ENCODE results near the gene ACSS1.

ACSS1 gene

DNA sequence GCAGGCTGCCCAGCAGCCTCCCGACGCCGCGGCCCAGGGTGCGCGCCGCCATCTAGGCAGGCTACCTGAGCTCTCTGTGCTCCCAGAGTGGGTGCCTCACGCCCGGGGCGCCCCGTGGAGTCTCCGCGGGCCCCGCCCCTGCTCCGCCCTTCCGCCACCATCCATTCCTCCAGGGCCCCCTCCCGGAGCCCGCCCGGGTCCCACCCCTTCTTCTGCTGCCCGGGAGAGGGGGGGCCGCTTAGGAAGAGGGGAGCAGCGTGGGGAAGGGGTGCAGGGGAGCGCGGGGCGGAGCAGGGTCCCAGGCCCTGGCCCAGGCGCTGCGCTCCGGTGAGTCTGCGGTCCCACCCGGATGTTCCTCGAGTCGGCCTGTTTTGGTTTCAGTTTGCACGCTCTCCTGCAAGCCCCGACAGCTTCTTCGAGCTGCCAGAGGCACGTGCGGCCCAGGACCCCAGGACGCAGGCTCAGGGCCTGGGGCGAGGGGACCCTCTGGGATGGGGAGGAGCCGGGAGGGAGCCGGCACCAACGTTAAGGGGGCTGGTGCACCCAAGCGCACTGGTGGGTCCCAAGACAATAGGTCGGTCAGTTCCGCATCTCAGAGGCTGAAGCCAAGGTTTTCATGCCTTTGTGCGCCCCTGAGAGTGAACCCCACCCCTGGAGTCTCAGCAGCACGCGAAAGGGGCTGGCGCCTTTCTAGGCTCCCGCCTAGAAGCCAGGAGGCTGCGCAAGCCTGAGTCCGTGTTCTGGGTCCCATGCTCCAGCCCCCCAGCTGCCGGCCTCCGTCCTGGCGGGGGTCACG, at the start of gene ACSS1:
TSS of gene ACSS1 (minus strand) at position 89 of the 796 bp plus-strand sequence. CDS start at position 52, 37 bp downstream.
- DNase-seq = peak; percentile 71

DNA sequence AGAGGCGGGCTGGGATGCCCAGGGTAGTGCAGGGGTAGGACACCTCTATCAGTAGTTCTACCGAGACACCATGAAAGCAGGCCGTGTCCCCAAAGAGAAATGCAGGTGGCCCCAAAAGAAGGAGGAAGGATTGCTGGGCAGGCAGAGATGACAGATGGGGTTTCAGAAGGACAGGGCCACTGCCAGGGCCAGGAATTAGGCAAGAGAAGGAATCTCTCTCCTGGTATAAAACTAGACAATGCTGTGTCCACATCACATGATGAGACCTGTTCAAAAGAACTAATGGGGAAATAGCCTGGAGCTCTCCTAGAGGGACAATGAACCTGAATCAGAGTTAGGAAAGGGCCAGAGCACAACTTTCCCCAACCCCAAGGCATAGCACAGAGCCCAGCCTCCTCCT, 45.6 kb upstream of the ACSS1 start:
- no peak for DNase-seq

DNA sequence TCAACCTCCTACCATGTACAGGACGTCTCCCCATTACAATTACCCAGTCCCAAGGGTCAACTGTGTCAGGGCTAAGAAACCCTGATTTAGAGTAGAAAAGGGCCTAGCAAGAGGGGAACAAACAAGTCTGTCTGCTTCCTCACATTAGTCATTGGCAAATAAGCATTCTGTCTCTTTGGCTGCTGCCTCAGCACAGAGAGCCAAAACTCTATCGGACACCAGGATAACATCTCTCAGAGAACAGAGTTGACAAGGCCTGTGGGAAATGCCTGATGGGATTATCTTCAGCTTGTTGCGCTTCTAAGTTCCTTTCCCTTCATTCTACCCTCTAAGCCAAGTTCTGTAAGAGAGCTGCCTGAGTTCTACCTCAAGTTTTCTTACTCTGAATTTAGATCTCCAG, 43.0 kb upstream of the ACSS1 start:
- DNase-seq = no peak

GRCh38 chr20:25099601-25100140, 41.7 kb upstream of the ACSS1 start:
- no peak for DNase-seq

DNA sequence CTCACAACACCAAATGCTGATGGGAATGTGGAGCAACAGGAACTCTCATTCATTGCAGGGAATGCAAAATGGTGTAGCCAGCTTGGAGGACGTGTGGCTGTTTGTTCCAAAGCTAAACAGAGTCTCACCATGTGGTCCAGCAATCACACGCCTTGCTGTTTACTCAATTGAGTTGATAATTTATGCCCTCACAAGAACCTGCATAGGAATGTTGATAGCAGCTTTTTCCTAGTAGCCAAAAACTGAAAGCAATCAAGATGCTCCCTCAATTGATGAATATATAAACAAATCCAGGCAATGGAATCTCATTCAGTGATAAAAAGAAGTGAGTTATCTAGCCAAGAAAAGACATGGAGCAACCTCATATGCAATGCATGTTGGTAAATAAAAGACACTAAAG, 39.6 kb upstream of the ACSS1 start:
- no peak for DNase-seq

GRCh38 chr20:25090492-25091429, 32.8 kb upstream of the ACSS1 start:
- peak; percentile 84 for DNase-seq

- DNase-seq = no peak
Measured at GRCh38 chr20:25089662-25090061, 31.7 kb upstream of the ACSS1 start.

DNA sequence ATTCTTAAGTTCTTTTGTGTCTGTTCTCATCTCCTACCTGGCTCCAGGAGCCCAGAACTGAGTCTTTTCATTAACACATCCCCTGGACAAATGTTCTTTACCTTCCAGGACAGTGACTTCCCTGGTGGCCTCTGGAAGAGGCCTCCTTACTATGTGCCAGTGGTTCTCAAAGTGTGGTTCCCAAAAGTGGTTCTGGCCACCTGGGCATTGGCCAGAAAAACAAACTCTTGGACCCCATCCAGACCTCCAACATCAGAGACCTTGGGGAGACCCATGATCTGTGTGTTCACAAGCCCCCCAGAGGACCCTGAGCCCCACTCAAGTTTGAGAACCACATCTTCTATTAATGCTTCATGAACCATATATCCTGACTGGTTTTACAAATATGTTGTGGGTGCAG, 31.2 kb upstream of the ACSS1 start:
- no peak for DNase-seq

GRCh38 chr20:25088267-25088666, 30.3 kb upstream of the ACSS1 start:
- no peak for DNase-seq

- DNase-seq = no peak
Measured at GRCh38 chr20:25087186-25087929, 29.4 kb upstream of the ACSS1 start.

GRCh38 chr20:25085756-25086495, 28.0 kb upstream of the ACSS1 start:
- no peak for DNase-seq

GRCh38 chr20:25084626-25085187, 26.8 kb upstream of the ACSS1 start:
- DNase-seq = no peak

DNA sequence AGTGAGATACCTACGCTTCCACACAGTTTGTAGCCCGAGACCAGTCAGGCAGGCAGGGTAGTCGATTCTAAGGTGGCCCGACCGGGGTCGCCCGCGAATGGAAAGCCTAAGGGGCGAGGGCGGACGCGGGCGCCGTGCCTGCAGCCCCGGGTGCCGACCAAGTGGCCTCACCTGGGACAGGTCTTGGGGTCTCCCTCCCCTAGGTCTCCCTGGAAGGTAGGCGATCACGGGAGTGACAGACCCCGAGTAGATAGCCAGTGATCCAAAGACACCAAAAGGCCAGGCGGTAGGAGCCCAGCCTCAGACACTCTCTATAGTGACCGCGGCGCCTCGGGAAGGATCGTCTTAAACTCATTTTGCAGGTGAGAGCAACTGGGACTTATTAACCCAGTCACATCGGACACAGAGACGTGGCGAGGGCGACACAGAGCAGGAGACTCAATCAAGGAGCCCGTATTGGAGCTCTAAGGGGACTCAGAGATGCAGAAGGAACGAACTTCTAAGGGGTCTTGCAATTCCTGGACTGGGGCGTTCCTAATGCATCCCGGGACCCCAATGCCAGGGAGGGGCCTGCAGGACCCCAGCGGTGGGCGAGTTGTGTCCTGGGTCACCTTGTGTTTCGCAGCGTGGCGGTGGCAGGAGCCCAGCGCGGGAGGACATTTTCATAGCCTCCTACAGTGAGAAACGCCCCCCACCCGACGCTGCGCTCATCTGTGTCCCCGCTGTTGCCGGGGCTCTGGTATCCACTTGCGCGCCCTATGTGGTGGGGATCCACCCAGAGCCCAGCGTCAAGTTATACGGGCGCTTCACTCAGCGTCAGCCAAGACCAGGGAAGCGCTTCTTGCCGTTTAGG, 26.1 kb upstream of the ACSS1 start:
- DNase-seq = no peak

DNA sequence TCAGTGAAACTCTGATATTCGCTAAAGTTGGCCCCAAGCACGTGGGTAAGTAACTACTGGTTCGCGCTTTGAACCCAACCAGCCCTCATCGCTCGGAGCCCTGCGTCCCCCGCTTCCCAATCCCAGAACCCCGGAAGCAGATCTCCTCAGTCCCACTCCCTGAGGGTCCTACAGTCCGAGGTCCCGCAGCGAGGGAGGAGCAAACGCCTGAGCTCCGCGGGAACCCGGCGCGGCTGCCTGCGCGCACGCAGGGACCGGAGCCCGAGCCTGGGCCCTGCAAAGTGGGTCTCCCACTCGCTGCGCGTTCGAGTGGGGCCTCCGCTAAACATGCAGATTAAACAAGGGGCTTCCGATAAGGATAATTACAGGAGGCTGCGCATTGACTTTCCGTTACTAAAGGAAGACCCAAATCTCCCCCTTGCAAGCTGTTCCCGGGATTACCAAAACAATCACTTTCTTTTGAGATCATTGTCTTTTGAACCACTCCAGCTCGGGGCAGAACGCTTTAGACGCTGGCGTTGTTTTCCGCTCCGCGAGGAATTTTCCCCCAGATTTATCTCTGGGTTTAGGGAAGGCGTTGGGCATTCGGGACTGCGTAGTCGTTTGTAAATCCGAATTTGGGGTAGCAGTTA, 25.3 kb upstream of the ACSS1 start:
- no peak for DNase-seq

DNA sequence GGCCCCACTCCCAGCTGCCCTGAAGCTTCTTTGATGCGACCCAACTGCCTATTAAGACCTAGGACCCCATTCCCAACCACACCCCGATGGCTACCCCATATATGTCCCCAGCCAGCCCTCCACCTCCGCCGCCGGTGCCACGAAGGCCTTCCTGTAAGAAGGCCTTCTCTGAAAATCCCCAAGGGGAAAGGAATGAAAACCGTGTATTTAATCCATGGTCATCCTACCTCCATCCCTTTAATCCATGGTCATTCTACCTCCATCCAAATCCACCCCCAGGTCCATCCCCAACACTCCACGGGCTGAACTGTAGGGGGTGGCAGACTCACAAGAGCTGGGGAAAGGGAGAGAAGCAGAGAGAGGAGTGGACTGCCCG, 24.5 kb upstream of the ACSS1 start:
- no peak for DNase-seq

DNA sequence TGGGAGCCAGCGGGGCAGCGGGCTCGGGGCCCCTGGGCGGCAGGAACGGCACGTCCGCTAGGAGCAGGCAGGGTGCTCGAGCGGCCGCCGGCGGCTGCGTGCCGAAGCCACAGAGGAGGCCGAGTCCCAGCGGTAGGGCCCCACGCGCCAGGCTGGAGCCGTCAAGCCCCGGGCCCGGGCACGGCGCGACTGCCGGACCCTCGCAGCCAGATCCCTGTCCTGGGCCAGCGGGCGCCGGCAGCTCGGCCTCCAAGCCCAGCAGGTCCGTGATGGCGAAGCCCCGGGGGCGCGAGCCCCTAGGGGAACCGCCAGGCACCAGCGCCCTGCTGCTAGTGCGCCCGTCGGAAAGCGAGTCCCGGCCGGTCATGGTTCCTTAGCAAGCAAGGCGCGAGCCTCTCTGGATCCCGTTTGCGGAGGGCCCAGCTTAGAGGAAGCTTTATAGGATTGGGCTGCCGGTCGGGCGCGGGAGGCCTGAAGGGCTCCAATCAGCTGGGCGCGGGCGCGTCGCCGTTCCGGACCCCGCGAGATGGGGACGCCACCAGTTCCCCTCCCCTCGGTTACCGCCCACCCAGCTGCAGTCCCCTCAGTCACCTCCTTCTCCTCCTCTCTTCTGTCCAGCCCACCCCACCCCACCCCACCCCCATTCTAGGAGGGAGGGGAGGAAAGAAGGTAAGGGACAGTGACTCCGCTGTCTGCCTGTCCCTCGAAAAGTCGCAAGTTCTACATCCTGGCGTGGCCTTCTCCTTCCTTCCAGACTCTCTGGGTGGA, 24.0 kb upstream of the ACSS1 start, which contains the start of gene VSX1:
TSS of gene VSX1 (minus strand) at position 412 of the 768 bp plus-strand sequence. CDS start at position 367, 45 bp downstream.
- DNase-seq = no peak

DNA sequence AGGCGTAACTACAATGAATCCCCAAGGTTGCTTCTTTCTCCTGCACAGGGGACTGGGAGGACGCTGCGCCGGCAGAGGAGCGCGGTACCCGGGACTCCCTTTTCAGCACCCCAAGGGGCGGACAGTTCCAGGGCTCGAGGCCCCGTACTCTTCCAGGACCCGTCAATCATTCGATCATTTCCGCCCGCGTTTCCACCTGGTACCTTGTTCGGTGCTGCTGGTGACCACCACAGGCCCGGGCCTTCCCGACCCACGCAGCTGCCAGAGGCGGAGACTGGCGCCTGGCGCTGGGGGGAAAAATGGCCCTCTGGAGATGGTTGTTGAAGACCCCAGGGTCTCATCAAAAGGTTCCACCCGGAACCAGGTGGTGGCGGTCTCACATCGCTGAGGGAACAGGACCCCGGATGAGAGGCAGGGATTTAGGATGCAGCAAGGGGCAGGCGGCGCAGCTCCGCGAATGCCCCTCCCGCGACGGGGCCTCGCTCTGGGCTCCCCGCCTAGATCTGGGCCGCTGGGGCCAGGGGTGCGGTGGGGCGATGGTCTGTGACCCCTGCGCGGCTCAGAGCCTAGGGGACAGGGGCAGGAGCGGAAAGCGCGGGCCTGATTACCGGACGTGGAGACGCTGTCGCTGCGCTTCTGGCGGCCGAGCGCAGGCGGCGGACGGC, 23.3 kb upstream of the ACSS1 start:
- DNase-seq = peak; percentile 41

- no peak for DNase-seq
Measured at GRCh38 chr20:25079171-25079570, 21.2 kb upstream of the ACSS1 start.

- no peak for DNase-seq
Measured at GRCh38 chr20:25078662-25079061, 20.7 kb upstream of the ACSS1 start.
